ENCODE measurements around the gene SPDYE2.
"Not testable (repeated sequence)": the region's sequence is repeated elsewhere in the genome, so short reads cannot be mapped to it uniquely, and the experiment has no call there.

The SPDYE2 gene

GRCh38 chr7:102550808-102551422, at the start of gene SPDYE2:
Gene SPDYE2 (plus strand): TSS chr7:102551226. CDS start chr7:102553256, 2,030 bp downstream.
- DNase-seq (ENCODE audit: low read depth); H3K4me3 ChIP-seq (ENCODE audit: control insufficient read depth, low read depth, low read length): not testable (repeated sequence)

- H3K4me3 ChIP-seq (ENCODE audit: control insufficient read depth, low read depth, low read length); DNase-seq (ENCODE audit: low read depth): not testable (repeated sequence)
Observed at GRCh38 chr7:102503141-102503540, 47.9 kb upstream of the SPDYE2 start.

GRCh38 chr7:102505298-102506185, 45.5 kb upstream of the SPDYE2 start:
- not testable (repeated sequence) for DNase-seq (ENCODE audit: low read depth)

GRCh38 chr7:102507410-102508088, 43.5 kb upstream of the SPDYE2 start:
- H3K4me3 ChIP-seq (ENCODE audit: control insufficient read depth, low read depth, low read length); DNase-seq (ENCODE audit: low read depth): not testable (repeated sequence)

More at GRCh38 chr7:102505298-102506185, 45.5 kb upstream of the SPDYE2 start:
- not testable (repeated sequence) for H3K4me3 ChIP-seq (ENCODE audit: control insufficient read depth, low read depth, low read length)

GRCh38 chr7:102510575-102510974, 40.5 kb upstream of the SPDYE2 start:
- not testable (repeated sequence) for H3K4me3 ChIP-seq (ENCODE audit: control insufficient read depth, low read depth, low read length); DNase-seq (ENCODE audit: low read depth)

GRCh38 chr7:102511860-102512522, 39.0 kb upstream of the SPDYE2 start:
- not testable (repeated sequence) for DNase-seq (ENCODE audit: low read depth); H3K4me3 ChIP-seq (ENCODE audit: control insufficient read depth, low read depth, low read length)

GRCh38 chr7:102512642-102513221, 38.3 kb upstream of the SPDYE2 start:
- not testable (repeated sequence) for H3K4me3 ChIP-seq (ENCODE audit: control insufficient read depth, low read depth, low read length)
- DNase-seq (ENCODE audit: low read depth) = peak; percentile 55

GRCh38 chr7:102514881-102515721, 35.9 kb upstream of the SPDYE2 start:
- not testable (repeated sequence) for H3K4me3 ChIP-seq (ENCODE audit: control insufficient read depth, low read depth, low read length); DNase-seq (ENCODE audit: low read depth)

GRCh38 chr7:102515889-102516288, 35.1 kb upstream of the SPDYE2 start:
- not testable (repeated sequence) for H3K4me3 ChIP-seq (ENCODE audit: control insufficient read depth, low read depth, low read length); DNase-seq (ENCODE audit: low read depth)

GRCh38 chr7:102516951-102517350, 34.1 kb upstream of the SPDYE2 start:
- DNase-seq (ENCODE audit: low read depth); H3K4me3 ChIP-seq (ENCODE audit: control insufficient read depth, low read depth, low read length): not testable (repeated sequence)

GRCh38 chr7:102517550-102518147, 33.4 kb upstream of the SPDYE2 start, which contains the start of gene RASA4B:
Gene RASA4B (minus strand): TSS chr7:102517777. CDS start chr7:102517710, 67 bp downstream.
- H3K4me3 ChIP-seq (ENCODE audit: control insufficient read depth, low read depth, low read length); DNase-seq (ENCODE audit: low read depth): not testable (repeated sequence)

- H3K4me3 ChIP-seq (ENCODE audit: control insufficient read depth, low read depth, low read length); DNase-seq (ENCODE audit: low read depth): not testable (repeated sequence)
Observed at GRCh38 chr7:102520797-102521196, 30.2 kb upstream of the SPDYE2 start.

GRCh38 chr7:102524803-102525202, 26.2 kb upstream of the SPDYE2 start:
- H3K4me3 ChIP-seq (ENCODE audit: control insufficient read depth, low read depth, low read length); DNase-seq (ENCODE audit: low read depth): not testable (repeated sequence)

GRCh38 chr7:102527182-102527581, 23.8 kb upstream of the SPDYE2 start:
- DNase-seq (ENCODE audit: low read depth); H3K4me3 ChIP-seq (ENCODE audit: control insufficient read depth, low read depth, low read length): not testable (repeated sequence)

GRCh38 chr7:102527822-102528793, 22.9 kb upstream of the SPDYE2 start:
- not testable (repeated sequence) for DNase-seq (ENCODE audit: low read depth); H3K4me3 ChIP-seq (ENCODE audit: control insufficient read depth, low read depth, low read length)

- not testable (repeated sequence) for DNase-seq (ENCODE audit: low read depth); H3K4me3 ChIP-seq (ENCODE audit: control insufficient read depth, low read depth, low read length)
Observed at GRCh38 chr7:102531583-102531982, 19.4 kb upstream of the SPDYE2 start.
